Vagina (tissue), 2 donors: ENCODE data around the gene CARD10. TPM values are rescaled to one million over a fixed set of nuclear protein-coding genes. Genes with fewer than 3 reads are reported as not detected.
A peak's percentile ranks its signal among the peaks of the same experiment; 100 is the strongest.

Source experiments
- DNase-seq, 2 donors: peaks; one replicate each; pipeline ENCODE4 v3.0.0-alpha.2; 2017; ENCODE audit errors: extremely low spot score in 2 of 2
- H3K27ac ChIP-seq: fragments of 200-600 bp; sonication (generic); one replicate; pipeline ENCODE4 v1.5.1; 2019
- H3K27me3 ChIP-seq: fragments of 200-600 bp; sonication (generic); one replicate; pipeline ENCODE4 v1.5.1; 2019
- H3K36me3 ChIP-seq, 2 donors: fragments of 200-600 bp; sonication (generic); one replicate each; pipeline ENCODE4 v1.5.1; 2017 to 2019
- H3K4me1 ChIP-seq: fragments of 200-600 bp; sonication (generic); one replicate; pipeline ENCODE4 v1.5.1; 2019
- H3K4me3 ChIP-seq, 2 donors: fragments of 200-600 bp; sonication (generic); 1 replicate in 1 of 2; 2 replicates in 1 of 2; pipeline ENCODE4 v1.5.1; 2016 to 2019
- H3K9me3 ChIP-seq: fragments of 200-600 bp; sonication (generic); one replicate; pipeline ENCODE4 v1.5.1; 2019
- POLR2A ChIP-seq, 2 donors: fragments of 450-650 bp; IDR thresholded peaks; one replicate each; pipeline ENCODE4 v1.6.1; 2017; ENCODE audit warnings: antibody characterized with exemption in 2 of 2, mild to moderate bottlenecking in 2 of 2, moderate library complexity in 2 of 2
- POLR2AphosphoS5 ChIP-seq, 2 donors: sonication (generic); formaldehyde crosslinking; IDR thresholded peaks; one replicate each; pipeline ENCODE4 v1.9.0; 2017; ENCODE audit warnings: antibody characterized with exemption in 2 of 2, mild to moderate bottlenecking in 2 of 2, low read depth in 1 of 2; ENCODE audit not compliant: insufficient read depth in 1 of 2
- intact Hi-C: fragments of 100-400 bp; cut with DNase I; formaldehyde crosslinking; loops from one replicate; pipeline ENCODE4 v1.15.1; 2023
- total RNA-seq: library from RNA; depleted of rRNA; stranded (reverse); fragments of >200 nt; gene quantifications from one replicate; pipeline ENCODE4 v1.2.3, GENCODE V29; 2016
- TF ChIP-seq, protein P1 (sequence below), 3 experiments: fragments of 450-650 bp in 2 of 3; fragments of 200-600 bp in 1 of 3; sonication (generic) in 1 of 3; IDR thresholded peaks; one replicate each; pipeline ENCODE4 v1.5.1; 2017 to 2019; ENCODE audit warnings: antibody characterized with exemption in 3 of 3, mild to moderate bottlenecking in 2 of 3, moderate library complexity in 2 of 3

Gene CARD10
- total RNA-seq, 1 donor from 2014 or later = 11.0 TPM

GRCh38 chr22:37484480-37485394 lies 34.5 kb downstream of the CARD10 start:
- intact Hi-C loops = no loop called here
- no peak for DNase-seq
- no peaks in the 10 kb centered on the region for H3K36me3 ChIP-seq
- peak overlapping the region; percentile 66 for H3K27ac ChIP-seq
- H3K4me1 ChIP-seq = peaks cover 18% of the 10 kb centered on the region
- H3K4me3 ChIP-seq = peak overlapping the region; percentile 45 to 46
- H3K27me3 ChIP-seq = no peaks in the 10 kb centered on the region
- TF ChIP-seq POLR2A (IDR thresholded peaks at IDR 0.05) (no peak), POLR2AphosphoS5 (IDR thresholded peaks at IDR 0.05; ENCODE audit: insufficient read depth in 1 of 2, low read depth in 1 of 2) (peak; percentile 40 to 75)
- no peaks in the 10 kb centered on the region for H3K9me3 ChIP-seq

- DNase-seq = no peak
- Histone ChIP-seq H3K4me1 (peaks cover 18% of the 10 kb centered on the region), H3K36me3 (no peaks in the 10 kb centered on the region), H3K9me3 (no peaks in the 10 kb centered on the region), H3K4me3 (no peak overlapping the region), H3K27ac (no peak overlapping the region), H3K27me3 (no peaks in the 10 kb centered on the region)
- intact Hi-C loops = no loop called here
- TF ChIP-seq POLR2AphosphoS5 (IDR thresholded peaks at IDR 0.05; ENCODE audit: insufficient read depth in 1 of 2, low read depth in 1 of 2) = no peak
- TF ChIP-seq, protein P1, sequence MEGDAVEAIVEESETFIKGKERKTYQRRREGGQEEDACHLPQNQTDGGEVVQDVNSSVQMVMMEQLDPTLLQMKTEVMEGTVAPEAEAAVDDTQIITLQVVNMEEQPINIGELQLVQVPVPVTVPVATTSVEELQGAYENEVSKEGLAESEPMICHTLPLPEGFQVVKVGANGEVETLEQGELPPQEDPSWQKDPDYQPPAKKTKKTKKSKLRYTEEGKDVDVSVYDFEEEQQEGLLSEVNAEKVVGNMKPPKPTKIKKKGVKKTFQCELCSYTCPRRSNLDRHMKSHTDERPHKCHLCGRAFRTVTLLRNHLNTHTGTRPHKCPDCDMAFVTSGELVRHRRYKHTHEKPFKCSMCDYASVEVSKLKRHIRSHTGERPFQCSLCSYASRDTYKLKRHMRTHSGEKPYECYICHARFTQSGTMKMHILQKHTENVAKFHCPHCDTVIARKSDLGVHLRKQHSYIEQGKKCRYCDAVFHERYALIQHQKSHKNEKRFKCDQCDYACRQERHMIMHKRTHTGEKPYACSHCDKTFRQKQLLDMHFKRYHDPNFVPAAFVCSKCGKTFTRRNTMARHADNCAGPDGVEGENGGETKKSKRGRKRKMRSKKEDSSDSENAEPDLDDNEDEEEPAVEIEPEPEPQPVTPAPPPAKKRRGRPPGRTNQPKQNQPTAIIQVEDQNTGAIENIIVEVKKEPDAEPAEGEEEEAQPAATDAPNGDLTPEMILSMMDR (IDR thresholded peaks at IDR 0.05) = no peak
- TF ChIP-seq POLR2A (IDR thresholded peaks at IDR 0.05) = no peak
Observed at GRCh38 chr22:37483050-37483449, 36.2 kb downstream of the CARD10 start.

DNA sequence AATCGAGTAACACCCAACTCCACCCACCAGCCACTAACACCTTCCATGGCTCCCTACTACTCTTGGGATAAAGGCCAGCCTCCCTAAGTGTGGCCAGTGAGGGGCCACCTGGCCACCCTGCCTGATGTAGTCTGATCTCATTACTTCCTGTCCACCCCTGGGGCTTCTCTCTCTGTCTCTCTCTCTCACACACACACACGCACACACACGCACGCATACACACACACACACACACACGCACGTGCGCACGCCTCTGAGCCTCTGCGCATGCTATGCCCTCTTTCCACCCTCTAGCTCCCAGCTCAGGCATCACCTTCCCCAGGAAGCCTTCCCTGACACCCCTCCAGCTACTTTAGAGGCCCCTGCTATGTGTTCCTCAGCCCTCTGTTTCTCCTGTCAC lies 37.0 kb downstream of the CARD10 start:
- TF ChIP-seq POLR2AphosphoS5 (IDR thresholded peaks at IDR 0.05; ENCODE audit: insufficient read depth in 1 of 2, low read depth in 1 of 2) = no peak
- TF ChIP-seq, protein P1 (IDR thresholded peaks at IDR 0.05) = no peak
- TF ChIP-seq POLR2A (IDR thresholded peaks at IDR 0.05) = no peak
- Histone ChIP-seq H3K4me1 (peaks cover 18% of the 10 kb centered on the region), H3K9me3 (no peaks in the 10 kb centered on the region), H3K27me3 (no peaks in the 10 kb centered on the region), H3K27ac (no peak overlapping the region), H3K36me3 (no peaks in the 10 kb centered on the region), H3K4me3 (no peak overlapping the region)
- no peak for DNase-seq
- intact Hi-C loops = no loop called here

- intact Hi-C loops = no loop called here
- no peaks in the 10 kb centered on the region for H3K27me3 ChIP-seq
Observed at GRCh38 chr22:37481347-37481907, 37.8 kb downstream of the CARD10 start.

More at GRCh38 chr22:37481347-37481907, 37.8 kb downstream of the CARD10 start:
- Histone ChIP-seq H3K36me3 (no peaks in the 10 kb centered on the region), H3K27ac (no peak overlapping the region), H3K4me3 (no peak overlapping the region), H3K4me1 (peaks cover 12% of the 10 kb centered on the region), H3K9me3 (no peaks in the 10 kb centered on the region)
- TF ChIP-seq POLR2A (IDR thresholded peaks at IDR 0.05) = no peak
- TF ChIP-seq, protein P1 (IDR thresholded peaks at IDR 0.05) = no peak
- TF ChIP-seq POLR2AphosphoS5 (IDR thresholded peaks at IDR 0.05; ENCODE audit: insufficient read depth in 1 of 2, low read depth in 1 of 2) = no peak
- DNase-seq = no peak
